DMS153 treated with DMSO at 0.1 percent for 48 hours (cell line): ENCODE data around the gene PAFAH1B2.
"Not testable (repeated sequence)": the region's sequence is repeated elsewhere in the genome, so short reads cannot be mapped to it uniquely, and the experiment has no call there.

Source experiments
- DNase-seq: peaks from one replicate; lab custom pipeline; 2025; ENCODE audit not compliant: unreplicated experiment; lab: John Stamatoyannopoulos, UW

The PAFAH1B2 gene

GRCh38 chr11:117143871-117144476 is at the start of gene PAFAH1B2:
Gene PAFAH1B2 (plus strand): TSS chr11:117144287. CDS start chr11:117152448, 8,161 bp downstream.
- peak; percentile 89 for DNase-seq

GRCh38 chr11:117094776-117095175 is 49.3 kb upstream of the PAFAH1B2 start:
- no peak for DNase-seq

GRCh38 chr11:117095284-117096161 is 48.6 kb upstream of the PAFAH1B2 start:
- DNase-seq, result no peak

GRCh38 chr11:117096201-117096991 is 47.7 kb upstream of the PAFAH1B2 start:
- no peak for DNase-seq

- no peak for DNase-seq
Measured at GRCh38 chr11:117097014-117097388, 47.1 kb upstream of the PAFAH1B2 start.

- no peak for DNase-seq
Measured at GRCh38 chr11:117097389-117098268, 46.5 kb upstream of the PAFAH1B2 start.

- peak; percentile 83 for DNase-seq
Measured at GRCh38 chr11:117098269-117099232, 45.5 kb upstream of the PAFAH1B2 start, which contains the start of gene SIK3. Gene SIK3 (minus strand): TSS chr11:117098428. CDS start chr11:117098415, 13 bp downstream.

- DNase-seq, result peak; percentile 6
Measured at GRCh38 chr11:117099696-117100095, 44.4 kb upstream of the PAFAH1B2 start.

GRCh38 chr11:117100556-117100955 is 43.5 kb upstream of the PAFAH1B2 start:
- DNase-seq, result no peak

GRCh38 chr11:117107701-117108590 is 36.1 kb upstream of the PAFAH1B2 start:
- no peak for DNase-seq

GRCh38 chr11:117110294-117110950 is 33.7 kb upstream of the PAFAH1B2 start:
- DNase-seq, result no peak

- not testable (repeated sequence) for DNase-seq
Measured at GRCh38 chr11:117112497-117112896, 31.6 kb upstream of the PAFAH1B2 start.

- not testable (repeated sequence) for DNase-seq
Measured at GRCh38 chr11:117112939-117113338, 31.1 kb upstream of the PAFAH1B2 start.

GRCh38 chr11:117117681-117118080 is 26.4 kb upstream of the PAFAH1B2 start:
- DNase-seq, result no peak

- no peak for DNase-seq
Measured at GRCh38 chr11:117121176-117121575, 22.9 kb upstream of the PAFAH1B2 start.

- DNase-seq, result no peak
Measured at GRCh38 chr11:117122556-117122955, 21.5 kb upstream of the PAFAH1B2 start.

- no peak for DNase-seq
Measured at GRCh38 chr11:117126223-117126965, 17.7 kb upstream of the PAFAH1B2 start.
